NCI-H446 (cell line): ENCODE measurements around the gene TNN.
A peak's percentile ranks its signal among the peaks of the same experiment; 100 is the strongest.

Source experiments
- DNase-seq, 2 experiments: peaks; one replicate each; lab custom pipeline; 2025; lab: John Stamatoyannopoulos, UW

TNN gene

DNA sequence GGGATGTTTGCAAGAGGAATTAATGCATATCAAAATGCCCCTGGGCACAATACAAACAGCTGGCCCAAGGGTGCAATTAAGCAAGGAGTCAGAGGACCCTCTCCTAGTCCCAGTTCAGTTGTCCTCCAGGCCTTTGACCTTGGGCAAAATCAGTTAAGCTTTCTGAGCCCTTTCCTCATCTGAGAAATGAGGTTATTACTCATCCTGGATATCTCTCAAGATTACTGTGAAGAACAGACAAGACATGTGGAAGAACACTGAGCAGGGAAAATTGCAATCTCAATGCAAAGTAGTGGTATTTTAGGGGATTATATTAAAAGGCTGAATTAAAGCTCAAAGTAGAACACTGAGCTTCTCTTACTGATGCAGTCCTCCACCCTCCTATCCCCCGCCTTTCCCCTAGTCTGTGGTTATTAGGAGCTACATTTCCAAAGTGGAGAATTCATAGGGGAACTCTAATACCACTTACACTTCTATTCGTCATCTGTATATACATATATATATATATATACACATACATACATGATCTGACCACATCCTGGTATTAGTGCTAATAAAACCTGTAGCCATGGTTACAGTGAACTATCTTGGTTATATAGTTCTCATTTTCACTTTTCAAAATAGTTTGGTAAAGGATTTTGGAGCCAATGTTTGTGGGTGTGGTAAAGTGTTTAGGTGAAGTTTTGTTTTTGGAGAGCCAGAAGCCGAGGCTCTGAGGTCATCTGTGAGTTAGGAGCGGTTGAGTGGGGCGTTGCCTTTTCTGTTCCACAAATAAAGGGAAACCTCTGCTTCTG lies 106.9 kb downstream of the TNN start:
- DNase-seq, result no peak

DNA sequence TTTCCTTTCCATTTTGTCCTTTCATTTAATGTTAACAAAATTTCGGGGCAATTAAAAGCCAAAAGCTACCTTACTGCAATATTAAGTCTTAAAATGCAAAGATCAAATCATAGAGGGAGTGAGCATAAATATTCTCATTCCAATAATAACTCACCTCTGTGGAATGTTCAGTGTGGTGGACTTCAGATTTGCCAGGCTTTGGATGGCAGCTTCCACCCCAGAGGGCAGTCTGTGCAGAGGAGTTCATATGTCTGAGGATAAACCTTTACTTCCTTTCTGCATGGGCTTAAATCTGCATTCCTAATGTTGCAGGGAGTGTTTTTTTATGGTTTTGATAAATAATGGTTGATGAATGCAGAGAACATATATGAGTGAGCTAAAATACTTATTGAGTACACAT lies 108.6 kb downstream of the TNN start:
- DNase-seq, result no peak

DNA sequence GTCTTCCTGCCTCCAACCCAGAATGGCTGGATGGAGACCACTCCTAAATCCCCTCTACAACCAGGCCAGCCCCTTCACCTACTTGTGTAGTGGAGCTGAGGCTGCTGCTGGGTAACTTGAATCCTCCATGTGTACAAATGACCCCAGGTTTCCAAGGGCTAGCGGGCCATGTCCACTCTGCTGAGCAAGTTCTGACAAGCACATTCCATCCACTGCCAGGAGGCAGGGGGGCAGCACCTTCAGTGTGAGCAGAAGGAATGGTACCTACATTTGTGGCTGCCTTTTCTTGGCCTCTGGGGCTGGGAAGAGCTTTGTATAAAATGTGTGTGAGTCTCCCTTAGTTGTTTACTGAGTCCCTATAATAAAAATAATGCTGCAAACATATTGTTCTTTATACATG lies 110.4 kb downstream of the TNN start:
- no peak for DNase-seq

DNA sequence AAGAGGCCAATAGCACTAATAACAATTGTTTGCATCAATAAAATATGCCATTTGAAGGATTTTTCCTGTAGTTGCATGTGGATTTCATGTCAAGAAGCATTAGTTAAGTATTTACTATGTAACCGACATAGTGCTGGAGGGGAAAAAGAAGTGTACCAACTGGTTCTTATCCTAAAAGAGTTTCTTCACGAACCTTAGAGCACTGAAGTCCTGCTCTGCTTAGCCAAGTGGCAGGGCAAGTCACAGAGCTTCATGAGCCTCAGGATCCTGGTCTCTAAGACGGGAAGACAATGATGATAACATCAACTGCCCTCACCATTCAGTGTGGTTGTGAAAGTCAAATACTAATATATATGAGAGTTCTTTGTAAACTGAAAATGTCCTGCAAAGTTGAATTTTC lies 110.8 kb downstream of the TNN start:
- no peak for DNase-seq

DNA sequence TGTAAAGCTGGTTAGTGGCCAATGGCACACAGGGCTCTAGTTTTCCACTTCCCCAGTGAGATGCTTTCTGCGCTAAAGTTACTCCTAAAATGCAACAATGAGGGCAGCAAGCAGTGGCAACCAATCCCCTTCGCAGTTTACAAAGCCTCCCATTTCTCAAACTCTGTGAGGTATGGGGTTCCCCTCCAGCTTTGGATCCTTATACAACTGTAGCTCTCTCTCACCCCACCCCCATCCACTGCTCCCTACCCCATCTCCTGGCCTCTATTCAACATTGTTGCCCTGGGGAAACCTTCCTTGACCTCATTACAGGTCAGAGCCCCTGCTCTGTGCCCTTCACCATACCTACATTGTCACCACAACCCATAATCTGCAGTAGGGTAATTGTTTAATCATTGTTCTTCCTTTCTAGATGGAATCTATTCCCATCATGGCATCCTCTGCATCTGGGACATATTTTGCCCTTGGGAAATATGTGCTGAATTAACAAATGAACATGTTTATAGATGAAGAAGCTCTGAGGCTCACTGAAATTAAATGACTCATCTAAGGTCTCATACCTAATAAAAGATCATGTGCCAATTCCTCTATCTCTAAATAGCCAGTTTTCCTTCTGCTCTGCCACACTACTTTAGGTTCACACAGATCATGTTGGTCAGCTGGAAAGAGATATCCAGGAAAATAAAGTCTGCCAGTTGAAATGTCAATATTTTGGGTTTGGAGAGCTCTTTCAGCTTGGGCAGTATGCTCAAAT lies 112.4 kb downstream of the TNN start:
- DNase-seq, result no peak

DNA sequence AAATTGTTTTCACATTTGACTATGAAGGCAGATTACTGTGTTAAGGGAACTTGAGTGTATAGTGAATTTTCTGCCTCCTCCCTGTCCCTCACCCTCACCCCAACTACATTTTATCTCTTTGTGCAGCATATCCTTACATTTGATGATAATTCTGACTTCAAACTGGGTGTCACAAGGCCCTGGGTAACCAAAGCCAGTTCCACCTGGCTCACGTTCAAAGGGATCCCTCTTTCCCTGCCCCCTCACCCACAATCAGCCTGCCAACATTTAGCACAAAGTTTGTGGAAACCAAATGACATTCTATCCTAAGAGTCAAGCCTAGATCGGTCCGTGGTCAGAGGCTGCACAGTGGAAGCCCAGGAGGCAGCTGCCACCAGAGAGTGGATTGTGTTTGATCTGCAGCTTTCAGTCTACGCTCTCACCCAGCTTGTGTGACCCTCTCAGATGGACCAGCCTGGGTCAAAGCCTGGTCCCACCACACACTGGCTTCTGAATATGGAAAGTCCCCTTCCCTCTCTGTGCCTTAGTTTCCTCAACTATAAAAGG lies 114.6 kb downstream of the TNN start:
- DNase-seq, result no peak

DNA sequence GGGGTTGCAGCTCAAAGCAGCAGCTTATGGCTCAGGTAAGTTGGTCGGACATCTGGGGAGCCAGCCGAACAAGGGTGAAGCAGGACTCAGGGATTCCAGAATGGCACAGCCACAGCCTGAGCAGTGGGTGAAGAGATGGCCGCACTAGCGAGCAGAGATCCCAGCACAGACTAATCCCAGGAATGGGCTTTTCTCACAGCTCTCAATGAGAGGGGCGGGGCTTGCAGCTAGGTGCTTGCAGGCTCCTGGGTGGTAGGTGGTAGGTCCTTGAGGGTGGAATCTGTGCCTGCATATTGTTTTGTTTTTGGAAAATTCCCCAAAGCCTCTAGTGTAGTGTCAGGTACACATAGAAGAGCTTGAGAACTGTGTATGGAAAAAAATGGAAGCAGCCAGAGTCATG lies 116.0 kb downstream of the TNN start:
- DNase-seq, result no peak

DNA sequence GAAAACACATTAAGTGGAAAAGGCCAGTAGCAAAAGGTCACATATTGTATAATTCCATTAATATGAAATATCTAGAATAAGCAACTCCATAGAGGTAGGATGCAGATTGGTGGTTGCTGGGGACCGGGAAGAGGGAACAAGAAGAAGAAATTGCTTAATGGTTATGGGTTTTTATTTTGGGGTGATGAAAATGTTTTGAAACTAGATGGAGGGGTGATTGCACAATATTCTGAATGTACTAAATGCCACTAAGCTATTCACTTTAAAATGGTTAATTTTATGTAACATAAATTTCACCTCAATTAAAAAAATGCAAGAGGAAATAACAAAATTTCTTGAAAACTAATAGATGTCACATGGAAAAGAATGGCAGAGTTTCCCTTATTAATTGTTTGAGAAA lies 118.3 kb downstream of the TNN start:
- DNase-seq, result no peak

DNA sequence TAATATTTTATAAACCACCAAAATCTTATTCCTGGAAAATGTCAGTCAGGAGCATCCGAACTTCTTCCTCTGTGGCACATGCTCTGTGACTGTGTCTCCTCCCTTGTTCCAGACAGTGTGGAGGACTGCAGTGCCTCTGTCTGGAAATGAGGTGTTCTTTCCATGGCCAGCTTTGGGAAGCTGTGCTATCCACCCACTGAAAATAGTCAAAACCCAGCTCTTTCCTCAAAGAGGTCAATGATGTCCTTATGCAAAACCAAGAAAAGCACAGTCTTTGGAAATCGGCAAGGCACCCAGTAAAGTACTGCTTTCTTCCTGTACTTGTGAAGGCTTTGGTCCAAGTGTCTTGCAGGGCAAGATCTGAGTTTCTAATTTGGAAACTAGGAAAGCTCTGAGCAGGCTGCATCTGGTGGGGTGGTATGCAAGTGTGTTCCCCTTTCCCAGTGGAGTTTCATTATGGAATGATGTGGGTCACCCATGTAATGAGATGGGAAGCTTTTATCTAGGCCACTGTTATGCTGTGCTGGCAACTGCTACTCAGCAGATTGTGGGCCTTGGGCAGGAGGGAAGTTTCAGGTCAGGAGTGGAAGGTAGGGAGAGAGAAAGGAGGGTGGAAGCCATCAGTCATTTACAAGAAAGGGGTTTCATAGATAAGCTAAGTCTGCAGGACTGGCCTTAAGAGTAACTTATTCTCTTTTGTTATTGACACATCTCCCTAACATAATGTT lies 119.0 kb downstream of the TNN start:
- no peak for DNase-seq

DNA sequence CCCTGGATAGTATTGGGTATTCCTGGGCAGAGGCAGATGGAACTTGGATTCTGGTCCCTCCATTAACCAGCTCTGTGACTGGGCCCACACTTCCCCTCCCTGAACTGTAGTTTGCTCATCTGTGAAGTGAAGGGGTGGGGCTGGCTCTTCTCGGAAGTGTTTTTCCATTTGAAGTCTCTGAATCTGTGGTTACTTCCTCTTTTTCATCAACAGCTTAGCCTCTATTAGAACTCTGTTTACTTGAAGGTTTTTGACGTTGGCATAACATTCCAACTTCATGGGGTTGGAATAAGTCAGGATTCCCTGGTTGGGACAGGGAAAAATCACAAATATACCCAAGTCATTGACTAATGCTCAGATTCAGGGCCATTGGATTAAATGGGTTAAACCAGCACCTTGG lies 121.3 kb downstream of the TNN start:
- no peak for DNase-seq

DNA sequence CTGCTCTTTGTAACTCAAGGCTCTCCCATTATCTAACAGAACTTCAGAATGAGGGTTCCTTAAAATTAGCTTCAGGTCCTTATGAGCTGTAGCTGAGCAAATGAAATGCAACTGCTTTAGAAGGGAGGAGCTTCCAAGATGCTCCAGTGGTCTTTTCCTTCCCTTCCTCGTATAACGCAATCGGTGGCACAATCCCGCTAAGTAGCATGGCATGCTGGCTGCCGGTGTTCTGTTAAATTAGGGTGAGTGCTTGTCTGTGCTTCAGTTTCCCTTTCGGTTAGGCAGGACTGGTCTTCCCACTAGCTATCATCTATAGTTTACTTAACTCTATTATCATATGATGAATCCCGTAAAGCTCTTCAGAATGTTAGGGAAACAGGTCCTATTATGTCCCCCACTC lies 124.0 kb downstream of the TNN start:
- DNase-seq, result no peak

DNA sequence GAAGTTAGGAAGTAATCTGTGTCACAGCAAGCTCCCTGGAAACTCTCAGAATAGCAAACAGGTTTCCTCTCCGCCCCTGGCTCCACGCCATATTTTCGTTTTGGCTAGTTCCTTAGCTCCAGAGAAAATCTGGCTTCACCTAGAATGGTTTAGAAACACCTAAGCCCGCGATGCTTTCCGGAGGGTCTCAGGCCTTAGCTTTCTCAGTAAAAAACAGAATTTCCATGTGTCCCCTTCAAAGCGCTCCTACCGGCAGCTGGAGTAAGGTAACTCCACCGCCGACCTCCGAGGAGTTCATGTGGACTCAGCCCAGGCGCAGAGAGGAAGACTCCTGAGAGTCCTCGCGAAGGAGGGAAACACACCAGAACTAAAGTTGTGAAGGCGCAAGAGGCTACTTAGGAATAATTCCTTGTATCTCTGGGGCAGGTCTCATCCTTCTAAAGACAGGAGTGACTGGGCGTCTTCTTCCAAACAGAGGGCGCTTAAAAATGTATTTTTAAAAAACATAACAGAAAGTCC lies 124.5 kb downstream of the TNN start:
- DNase-seq, result peak in 1 of 2 experiments; percentile 30

DNA sequence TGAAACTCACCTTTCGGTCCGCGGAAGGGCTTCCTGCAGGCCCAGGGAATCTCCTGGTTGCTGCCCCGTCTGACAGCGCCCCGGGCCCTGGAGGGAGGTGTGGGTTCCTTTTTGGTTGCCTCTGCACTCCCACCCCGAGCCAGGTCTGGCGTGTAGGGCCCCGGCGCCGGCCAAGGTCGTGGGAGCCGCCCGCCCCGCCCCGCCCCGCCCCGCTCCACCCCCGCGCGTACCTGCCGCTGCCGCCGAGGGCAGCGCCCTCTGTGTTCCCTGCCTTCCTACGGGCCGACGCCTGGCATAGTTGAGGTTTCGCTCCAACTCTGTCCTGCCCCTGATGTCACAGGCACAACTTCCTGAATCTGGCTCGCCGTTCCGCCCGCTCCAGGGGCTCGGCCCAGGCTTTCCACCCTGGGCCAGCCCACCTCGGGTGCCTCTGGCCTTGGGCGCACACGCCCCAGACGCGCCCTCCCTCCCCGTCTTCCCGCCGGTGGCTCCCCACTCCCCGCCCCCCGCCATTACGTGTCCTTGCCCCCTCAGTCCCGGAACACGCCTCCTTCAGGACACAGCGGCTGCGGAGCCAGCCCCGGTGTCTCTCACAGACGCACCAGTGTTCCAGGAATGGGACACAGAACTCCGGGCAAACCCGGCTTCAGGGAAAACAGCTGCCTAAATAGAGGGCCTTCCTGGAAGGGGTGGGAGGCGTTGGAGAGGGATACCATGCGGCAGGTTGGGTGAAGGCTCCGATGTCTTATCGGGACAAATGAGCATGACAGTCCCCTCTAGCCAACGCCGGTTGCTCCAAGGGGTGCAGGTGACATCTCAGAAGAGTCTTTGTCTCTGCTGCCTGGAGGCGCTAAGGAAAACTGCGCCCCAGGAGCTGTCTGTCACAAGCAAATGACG lies 125.2 kb downstream of the TNN start, which contains the start of gene KIAA0040:
KIAA0040 (minus strand) TSS at position 147 of the 897 bp plus-strand sequence. CDS start 31,763 bp downstream, outside the sequence.
- DNase-seq, result no peak

DNA sequence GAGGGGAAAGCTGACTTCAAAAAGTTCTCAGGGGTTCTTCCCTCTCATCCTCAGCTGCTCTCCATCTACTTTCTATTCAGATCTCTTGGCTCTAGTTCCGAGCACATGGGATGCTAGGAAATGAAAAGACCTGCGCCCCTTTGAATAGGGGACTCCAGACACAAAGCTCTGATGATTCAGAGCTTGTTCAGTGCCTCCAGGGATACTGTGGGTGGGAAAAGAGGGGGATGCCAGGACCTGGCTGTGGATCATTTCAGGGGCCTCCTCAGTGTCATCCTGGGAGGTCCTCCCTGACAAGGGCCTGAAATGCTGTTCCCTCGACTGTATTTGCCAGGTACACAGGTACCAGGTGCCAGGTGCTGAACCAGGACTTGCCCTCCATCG lies 125.9 kb downstream of the TNN start:
- no peak for DNase-seq

DNA sequence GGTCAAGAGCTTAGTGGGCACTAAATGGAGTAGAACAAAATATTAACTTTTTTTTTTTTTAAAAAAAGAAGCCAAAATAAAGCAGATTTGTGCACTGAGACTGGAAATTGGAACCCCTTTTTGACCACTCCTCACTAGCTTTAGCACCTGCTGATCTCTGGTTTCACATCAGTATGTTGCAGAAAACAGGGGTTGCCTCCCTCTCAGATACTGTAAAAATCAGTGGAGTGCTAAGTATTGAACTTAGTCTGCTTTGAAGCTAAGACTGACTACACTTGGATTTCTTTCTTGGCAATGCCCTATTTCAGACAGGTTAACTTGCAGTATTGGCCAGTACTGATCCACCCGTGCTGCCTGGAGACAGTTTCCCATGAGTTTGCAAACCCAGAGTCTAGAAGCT lies 127.6 kb downstream of the TNN start:
- no peak for DNase-seq

DNA sequence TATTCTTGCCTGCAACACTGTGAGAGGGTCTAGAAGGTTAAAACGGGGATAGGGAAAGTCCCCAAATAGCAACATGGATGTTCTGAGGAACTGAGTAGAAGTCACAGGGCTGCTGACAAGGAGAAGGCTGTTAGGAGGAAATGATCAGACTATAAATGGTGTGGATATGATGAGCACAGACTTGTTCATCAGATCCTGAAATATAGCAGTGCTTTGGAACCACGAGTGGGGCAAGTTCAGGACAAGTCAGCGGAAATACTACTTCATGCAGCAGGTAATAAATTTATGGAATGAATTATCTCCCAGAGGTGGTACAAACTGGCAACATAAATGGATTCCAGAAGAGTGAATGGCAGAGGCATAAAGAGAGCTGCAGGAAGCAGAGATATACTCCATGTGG lies 128.2 kb downstream of the TNN start:
- no peak for DNase-seq

DNA sequence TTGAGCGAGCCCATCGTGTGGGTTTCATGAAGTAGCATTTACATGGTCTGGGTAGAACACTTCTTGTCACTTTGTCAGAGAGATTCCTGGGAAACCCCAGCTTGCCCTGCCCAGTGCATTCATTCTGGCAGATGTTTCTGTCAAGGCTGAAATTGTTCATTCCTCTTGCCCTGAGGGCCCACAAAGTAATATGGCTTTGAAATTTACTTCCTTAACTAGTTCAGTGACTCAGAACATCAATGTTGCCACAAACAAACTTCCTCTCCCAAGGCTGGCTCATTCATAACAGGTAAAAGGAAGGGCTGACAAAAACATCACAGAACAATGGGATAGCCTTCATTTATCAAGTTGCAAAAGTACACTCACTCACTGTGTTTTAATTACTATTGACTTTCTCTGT lies 129.9 kb downstream of the TNN start:
- DNase-seq, result no peak
